GM15510 (cell line): Measurements from ENCODE around the gene C22orf15.

Experiments
- POLR2A ChIP-seq: IDR thresholded peaks from 3 replicates; pipeline ENCODE4 v1.6.1; 2011; ENCODE audit warnings: borderline replicate concordance; ENCODE audit not compliant: insufficient read length; ENCODE audit errors: extremely low read depth

C22orf15 gene

GRCh38 chr22:23744485-23744884 lies 18.3 kb upstream of the C22orf15 start:
- TF ChIP-seq POLR2A, result no peak

- no peak for TF ChIP-seq POLR2A
Observed at GRCh38 chr22:23745791-23746190, 17.0 kb upstream of the C22orf15 start.

- no peak for TF ChIP-seq POLR2A
Observed at GRCh38 chr22:23749841-23750301, 12.9 kb upstream of the C22orf15 start.

GRCh38 chr22:23750367-23750713 lies 12.4 kb upstream of the C22orf15 start:
- no peak for TF ChIP-seq POLR2A

- TF ChIP-seq POLR2A, result peak; percentile 78
Observed at GRCh38 chr22:23750714-23751440, 11.9 kb upstream of the C22orf15 start, which contains the start of gene ZNF70. Gene ZNF70, minus strand, starts transcription at chr22:23751112. Its CDS starts 5,972 bp downstream, at chr22:23745140.

GRCh38 chr22:23751441-23751996 lies 11.3 kb upstream of the C22orf15 start:
- no peak for TF ChIP-seq POLR2A

- peak; percentile 17 for TF ChIP-seq POLR2A
Observed at GRCh38 chr22:23752090-23752691, 10.6 kb upstream of the C22orf15 start.

GRCh38 chr22:23752750-23753149 lies 10.0 kb upstream of the C22orf15 start:
- peak; percentile 15 for TF ChIP-seq POLR2A

GRCh38 chr22:23753385-23753784 lies 9.4 kb upstream of the C22orf15 start:
- no peak for TF ChIP-seq POLR2A

GRCh38 chr22:23754220-23754919 lies 8.4 kb upstream of the C22orf15 start, which contains the start of gene VPREB3:
Gene VPREB3, minus strand, starts transcription at chr22:23754425. Its CDS starts 62 bp downstream, at chr22:23754363.
- TF ChIP-seq POLR2A, result peak; percentile 37

GRCh38 chr22:23754980-23755636 lies 7.7 kb upstream of the C22orf15 start:
- no peak for TF ChIP-seq POLR2A

- no peak for TF ChIP-seq POLR2A
Observed at GRCh38 chr22:23755711-23756110, 7.1 kb upstream of the C22orf15 start.

GRCh38 chr22:23756891-23757290 lies 5.9 kb upstream of the C22orf15 start:
- TF ChIP-seq POLR2A, result no peak

GRCh38 chr22:23759566-23759965 lies 3.2 kb upstream of the C22orf15 start:
- TF ChIP-seq POLR2A, result no peak
